Activated CD4-positive, alpha-beta T cell treated with anti-CD3 and anti-CD28 coated beads, Interleukin-2, amount 50 U/mL, for 4 hours (primary cell): Measurements from ENCODE around the gene FTSJ3.
"Not testable (repeated sequence)": the region's sequence is repeated elsewhere in the genome, so short reads cannot be mapped to it uniquely, and the experiment has no call there.

ENCODE experiments used
- DNase-seq, 2 experiments: peaks; one replicate each; pipeline ENCODE4 v3.0.0-alpha.2; 2020

FTSJ3 gene

GRCh38 chr17:63824362-63824761 lies 3.1 kb downstream of the FTSJ3 start:
- DNase-seq = no peak

GRCh38 chr17:63823659-63824331 lies 3.7 kb downstream of the FTSJ3 start:
- no peak for DNase-seq

- DNase-seq = no peak
These were observed 4.9 kb downstream of the FTSJ3 start for GRCh38 chr17:63822537-63822936.

- no peak for DNase-seq
These were observed 5.7 kb downstream of the FTSJ3 start for GRCh38 chr17:63821804-63822203.

- DNase-seq = no peak
These were observed 6.4 kb downstream of the FTSJ3 start for GRCh38 chr17:63820963-63821561.

GRCh38 chr17:63819585-63820537 lies 7.6 kb downstream of the FTSJ3 start:
- no peak for DNase-seq

- DNase-seq = no peak
These were observed 8.3 kb downstream of the FTSJ3 start for GRCh38 chr17:63819131-63819530.

GRCh38 chr17:63817736-63818385 lies 9.6 kb downstream of the FTSJ3 start:
- no peak for DNase-seq

GRCh38 chr17:63816669-63817068 lies 10.8 kb downstream of the FTSJ3 start:
- DNase-seq = no peak

GRCh38 chr17:63816123-63816522 lies 11.3 kb downstream of the FTSJ3 start:
- DNase-seq = no peak

GRCh38 chr17:63809970-63810369 lies 17.5 kb downstream of the FTSJ3 start:
- DNase-seq = no peak

- no peak for DNase-seq
These were observed 21.9 kb downstream of the FTSJ3 start for GRCh38 chr17:63805591-63805990.

GRCh38 chr17:63804328-63804727 lies 23.1 kb downstream of the FTSJ3 start:
- no peak for DNase-seq

- no peak for DNase-seq
These were observed 26.7 kb downstream of the FTSJ3 start for GRCh38 chr17:63800783-63801182.

GRCh38 chr17:63798572-63799106 lies 28.8 kb downstream of the FTSJ3 start:
- no peak for DNase-seq

GRCh38 chr17:63796375-63796774 lies 31.1 kb downstream of the FTSJ3 start:
- DNase-seq = not testable (repeated sequence)

GRCh38 chr17:63792055-63792729 lies 35.3 kb downstream of the FTSJ3 start:
- no peak for DNase-seq

GRCh38 chr17:63790057-63790456 lies 37.4 kb downstream of the FTSJ3 start:
- DNase-seq = no peak

- DNase-seq = no peak
These were observed 40.3 kb downstream of the FTSJ3 start for GRCh38 chr17:63786971-63787711.

GRCh38 chr17:63786117-63786516 lies 41.3 kb downstream of the FTSJ3 start:
- no peak for DNase-seq

GRCh38 chr17:63785556-63785955 lies 41.9 kb downstream of the FTSJ3 start:
- DNase-seq = no peak

- no peak for DNase-seq
These were observed 43.9 kb downstream of the FTSJ3 start for GRCh38 chr17:63783522-63783921.
